HG03342 (cell line): ENCODE results near the gene RRAGC.

ENCODE experiments used
- ATAC-seq: cut with Tn5 transposase; IDR thresholded peaks from one replicate; pipeline ENCODE4 v1.9.1; 2021; ENCODE audit warnings: mild to moderate bottlenecking, moderate library complexity; ENCODE audit not compliant: unreplicated experiment

RRAGC gene, protein sequence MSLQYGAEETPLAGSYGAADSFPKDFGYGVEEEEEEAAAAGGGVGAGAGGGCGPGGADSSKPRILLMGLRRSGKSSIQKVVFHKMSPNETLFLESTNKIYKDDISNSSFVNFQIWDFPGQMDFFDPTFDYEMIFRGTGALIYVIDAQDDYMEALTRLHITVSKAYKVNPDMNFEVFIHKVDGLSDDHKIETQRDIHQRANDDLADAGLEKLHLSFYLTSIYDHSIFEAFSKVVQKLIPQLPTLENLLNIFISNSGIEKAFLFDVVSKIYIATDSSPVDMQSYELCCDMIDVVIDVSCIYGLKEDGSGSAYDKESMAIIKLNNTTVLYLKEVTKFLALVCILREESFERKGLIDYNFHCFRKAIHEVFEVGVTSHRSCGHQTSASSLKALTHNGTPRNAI

DNA sequence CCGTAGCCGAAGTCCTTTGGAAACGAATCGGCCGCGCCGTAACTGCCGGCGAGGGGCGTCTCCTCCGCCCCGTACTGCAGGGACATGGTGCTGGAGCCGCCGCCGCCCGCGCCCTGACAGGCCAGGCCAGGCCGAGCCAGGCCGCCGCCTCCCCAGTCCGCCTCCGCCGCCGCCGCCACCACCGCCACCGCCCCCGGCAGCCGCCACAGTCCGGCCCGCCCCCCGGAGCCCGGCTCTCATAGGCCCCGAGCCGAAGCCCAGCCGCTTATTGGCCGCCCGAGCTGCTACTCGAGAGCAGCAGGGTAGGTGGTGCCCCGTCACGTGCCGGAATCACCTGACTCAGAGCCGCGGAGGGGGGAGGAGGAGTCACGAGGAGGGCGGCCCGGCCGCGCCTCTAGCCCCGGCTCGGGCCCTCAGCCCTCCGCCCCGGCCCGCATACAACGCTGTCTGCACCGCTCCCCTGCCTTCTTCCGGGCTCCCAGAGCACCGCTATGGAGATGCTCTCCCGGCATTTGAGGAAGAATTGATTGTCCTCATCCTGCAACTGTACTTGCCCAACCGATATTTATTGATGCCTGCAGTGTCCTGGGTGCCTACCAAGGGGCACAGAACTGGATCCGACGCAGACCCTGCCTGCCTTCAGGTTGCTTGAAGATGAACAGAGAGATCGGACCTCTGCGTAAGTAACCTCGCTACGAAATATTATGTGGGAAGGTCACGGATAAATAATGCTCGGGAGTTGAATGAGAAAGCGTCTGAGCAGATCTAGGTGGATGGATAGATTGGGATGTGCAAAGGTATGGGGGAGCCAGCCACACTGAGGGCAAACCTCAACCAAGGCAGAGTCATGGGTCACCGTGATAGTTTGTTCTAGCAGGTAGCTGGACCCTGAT is at the start of gene RRAGC:
Gene RRAGC (minus strand): TSS at position 212 of the 893 bp plus-strand sequence. CDS start 126 bp downstream, at position 86.
- ATAC-seq = peak; percentile 95

DNA sequence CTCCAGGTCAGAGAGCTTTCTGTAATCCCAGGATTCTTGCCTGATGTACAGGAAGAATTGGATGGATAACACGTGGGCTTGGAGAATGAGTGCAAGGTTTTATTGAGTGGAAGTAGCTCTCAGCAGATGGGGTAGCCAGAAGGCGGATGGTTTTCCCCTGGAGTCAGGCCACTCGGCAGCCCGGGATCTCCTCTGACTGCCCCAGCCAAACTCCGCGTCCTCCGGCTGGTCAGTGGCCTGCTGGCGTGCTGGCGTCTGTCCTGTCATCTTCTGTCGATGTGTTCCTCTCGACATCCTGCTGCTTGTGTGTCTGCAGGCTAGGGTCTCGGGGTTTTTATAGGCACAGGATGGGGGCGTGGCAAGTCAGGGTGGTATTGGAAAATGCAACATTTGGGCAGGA is 49.2 kb upstream of the RRAGC start:
- no peak for ATAC-seq

DNA sequence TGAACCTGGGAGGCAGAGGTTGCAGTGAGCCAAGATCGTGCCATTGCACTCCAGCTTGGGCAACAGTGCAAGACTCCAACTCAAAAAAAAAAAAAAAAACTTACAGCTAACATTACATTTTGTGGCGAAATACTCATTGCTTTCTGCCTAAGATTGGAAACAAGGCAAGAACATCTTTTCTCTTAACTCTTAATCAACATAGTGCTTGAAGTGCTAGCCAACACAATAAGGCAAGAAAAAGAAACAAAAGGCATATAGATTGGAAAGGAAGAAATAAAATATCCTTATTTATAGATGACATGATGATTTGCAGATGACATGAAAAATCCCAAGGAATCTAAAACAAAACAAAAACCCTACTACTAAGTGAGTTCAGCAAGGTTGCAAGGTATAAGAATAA is 46.4 kb upstream of the RRAGC start:
- no peak for ATAC-seq

DNA sequence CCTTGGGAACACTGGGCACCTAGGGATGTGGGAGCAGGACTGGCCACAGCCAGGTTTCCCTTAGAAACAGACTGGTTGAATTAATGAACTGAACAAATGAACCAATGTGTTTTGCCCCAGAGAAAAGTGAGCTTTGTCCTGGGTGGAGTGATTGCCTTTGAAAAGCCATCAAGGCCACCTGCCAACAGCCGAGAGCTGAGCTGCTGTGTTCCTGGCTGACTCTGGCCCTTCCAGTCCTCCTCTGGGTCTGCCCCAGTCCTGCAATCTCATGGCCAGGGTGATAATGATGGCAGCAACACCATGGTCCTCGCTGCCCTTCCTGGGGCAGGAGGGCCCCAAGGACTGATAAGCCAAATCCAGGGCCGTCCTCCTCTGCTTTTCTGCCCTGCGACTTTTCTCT is 40.0 kb upstream of the RRAGC start:
- no peak for ATAC-seq

DNA sequence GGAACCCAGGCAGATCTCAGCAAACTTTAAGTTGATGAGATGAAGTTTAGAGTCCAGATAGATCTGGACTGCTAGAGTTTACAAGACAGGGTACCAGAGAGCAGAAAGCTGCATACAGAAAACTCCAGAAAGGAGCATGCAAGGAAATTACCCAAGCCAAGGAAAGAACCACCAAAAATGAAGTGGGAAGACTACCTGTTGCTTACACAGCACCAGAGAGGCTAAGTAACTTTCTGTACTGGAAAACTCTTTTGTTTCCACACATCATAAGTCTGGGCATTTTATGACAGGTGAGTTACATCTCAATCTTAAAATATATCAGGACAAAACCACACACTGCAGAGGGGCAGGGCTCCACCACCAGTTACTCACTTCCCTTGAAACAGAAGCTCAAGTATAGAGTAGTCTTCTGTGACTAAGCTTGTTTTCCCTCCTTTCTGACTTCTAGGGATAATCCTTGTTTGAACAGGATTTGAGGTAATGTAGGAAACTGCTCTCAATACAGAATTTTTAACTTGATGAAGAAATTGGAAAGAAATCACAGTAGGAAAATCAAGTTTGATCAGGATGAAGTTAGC is 39.2 kb upstream of the RRAGC start:
- no peak for ATAC-seq

DNA sequence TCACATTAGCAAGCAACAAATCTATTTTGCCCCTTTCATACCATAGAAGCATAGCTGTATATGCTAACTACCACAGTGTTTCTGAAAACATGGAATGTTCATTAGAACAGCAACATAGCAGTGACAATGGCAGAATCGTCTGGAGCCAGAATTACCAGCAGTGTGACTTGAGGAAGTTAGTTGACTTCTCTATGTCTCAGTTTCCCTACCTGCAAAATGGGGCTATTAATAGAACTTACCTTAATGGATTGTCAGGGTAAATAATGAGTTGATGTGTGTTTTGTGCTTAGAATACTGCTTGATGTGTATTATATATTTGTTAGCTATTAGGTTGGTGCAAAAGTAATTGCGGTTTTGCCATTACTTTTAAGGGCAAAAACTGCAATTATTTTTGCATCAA is 36.6 kb upstream of the RRAGC start:
- no peak for ATAC-seq

DNA sequence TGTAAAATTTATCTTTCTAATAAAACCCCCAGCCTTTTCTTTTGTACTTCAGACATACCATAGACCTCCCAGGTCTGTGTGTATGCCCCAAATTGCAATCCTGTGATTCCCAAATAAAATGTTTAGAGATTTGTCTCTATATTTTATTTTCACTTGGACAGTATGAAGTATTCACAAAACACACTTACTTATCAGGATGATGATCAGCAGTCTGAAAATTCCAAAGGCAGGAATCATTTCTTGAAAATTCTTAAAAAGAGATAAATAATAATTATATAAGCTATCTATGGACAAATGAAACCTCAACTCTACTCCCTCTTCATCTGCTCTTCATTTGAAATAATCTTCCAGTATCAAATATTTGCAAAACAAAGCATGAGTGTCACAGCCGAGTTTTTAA is 33.4 kb upstream of the RRAGC start:
- ATAC-seq = no peak

DNA sequence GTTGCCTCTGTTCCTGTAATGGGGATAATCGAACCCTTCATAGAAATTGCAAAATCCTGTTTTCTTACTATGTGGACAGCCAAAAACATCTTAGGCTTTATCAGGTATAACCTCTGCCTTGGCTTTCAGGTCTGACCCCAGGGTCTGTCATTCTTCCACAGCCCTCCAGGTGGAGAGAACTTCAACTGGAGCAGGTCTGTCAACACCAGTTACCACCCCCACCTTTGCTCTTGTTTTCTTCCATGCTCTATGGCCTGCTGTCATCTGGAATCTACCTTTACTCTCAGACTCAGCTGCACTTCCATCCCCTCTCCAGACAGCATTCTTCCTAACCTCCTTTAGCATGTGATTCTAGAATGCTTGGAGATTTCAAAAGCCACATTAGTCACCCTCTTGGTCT is 32.2 kb upstream of the RRAGC start:
- ATAC-seq = no peak

DNA sequence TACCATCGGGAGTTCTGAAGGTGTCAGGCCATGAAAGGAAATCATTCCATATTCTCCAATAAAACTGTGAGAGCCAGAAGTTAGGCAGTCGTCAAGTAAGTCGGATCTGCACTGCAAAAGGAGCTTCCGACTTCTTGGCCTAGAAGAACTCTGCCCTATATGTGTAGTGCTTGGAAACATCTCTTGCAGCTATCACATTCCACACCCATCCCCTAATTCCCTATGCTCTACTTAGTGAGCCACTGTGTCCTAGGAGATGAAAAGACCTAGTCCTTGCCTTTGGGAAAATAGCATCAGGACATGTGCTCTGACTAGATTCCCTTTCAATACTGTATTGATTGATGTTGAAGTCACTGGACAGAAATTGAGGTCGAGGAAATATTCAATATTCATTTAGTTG is 30.0 kb upstream of the RRAGC start:
- ATAC-seq = no peak

DNA sequence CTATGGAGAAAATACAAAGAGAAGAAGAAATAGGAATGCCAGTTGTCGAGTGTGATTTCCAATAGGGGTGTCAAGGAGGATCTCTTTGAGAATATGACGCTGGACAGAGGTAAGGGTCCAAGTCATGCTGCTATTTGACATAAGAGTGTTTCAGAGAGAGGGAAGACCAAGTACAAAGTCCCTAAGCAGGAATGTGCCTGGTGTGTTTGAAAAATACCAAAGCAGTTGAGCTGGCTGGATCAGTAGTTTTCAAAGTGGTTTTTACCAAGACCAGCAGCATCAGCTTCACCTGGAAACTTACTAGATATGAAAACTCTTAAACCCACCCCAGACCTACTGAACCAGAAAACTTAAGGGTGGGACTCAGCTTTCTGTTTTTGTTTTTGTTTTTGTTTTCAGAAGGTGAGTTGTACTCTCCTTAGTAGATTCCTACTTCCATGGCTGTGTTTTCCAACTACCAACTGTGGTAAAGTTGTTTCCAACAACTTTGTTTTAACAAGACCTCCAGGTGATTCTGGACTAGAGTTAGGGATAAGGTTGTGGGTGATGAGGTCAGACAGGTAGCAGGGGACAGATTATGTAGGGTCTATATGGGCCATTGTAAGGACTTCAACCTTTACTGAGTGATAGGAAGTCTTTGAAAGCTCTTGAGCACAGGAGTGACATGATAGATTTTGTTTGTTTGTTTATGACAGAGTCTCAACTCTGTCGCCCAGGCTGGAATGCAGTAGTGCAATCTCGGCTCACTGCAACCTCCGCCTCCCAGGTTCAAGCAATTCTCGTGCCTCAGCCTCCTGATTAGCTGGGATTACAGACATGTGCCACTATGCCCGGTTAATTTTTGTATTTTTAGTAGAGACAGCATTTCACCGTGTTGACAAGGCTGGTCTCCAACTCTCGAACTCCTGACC is 29.1 kb upstream of the RRAGC start:
- ATAC-seq = no peak

DNA sequence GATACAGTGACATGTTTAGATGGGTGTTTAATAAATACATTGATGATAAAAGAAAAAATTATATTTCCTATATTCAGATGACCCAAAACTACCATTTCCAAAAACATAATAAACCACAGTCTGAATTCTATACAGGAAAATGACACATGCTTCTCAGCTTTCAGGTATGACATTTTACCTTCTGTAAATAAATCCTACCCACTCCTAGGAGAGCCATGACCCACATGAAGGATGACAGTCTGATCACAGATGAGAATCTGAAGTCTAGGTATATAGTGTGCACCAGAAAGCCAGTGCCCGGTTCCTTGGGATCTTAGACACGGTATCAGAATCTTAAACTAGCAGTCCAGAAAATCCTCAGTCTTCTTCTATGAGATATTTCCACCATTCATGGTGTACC is 25.5 kb upstream of the RRAGC start:
- ATAC-seq = no peak

DNA sequence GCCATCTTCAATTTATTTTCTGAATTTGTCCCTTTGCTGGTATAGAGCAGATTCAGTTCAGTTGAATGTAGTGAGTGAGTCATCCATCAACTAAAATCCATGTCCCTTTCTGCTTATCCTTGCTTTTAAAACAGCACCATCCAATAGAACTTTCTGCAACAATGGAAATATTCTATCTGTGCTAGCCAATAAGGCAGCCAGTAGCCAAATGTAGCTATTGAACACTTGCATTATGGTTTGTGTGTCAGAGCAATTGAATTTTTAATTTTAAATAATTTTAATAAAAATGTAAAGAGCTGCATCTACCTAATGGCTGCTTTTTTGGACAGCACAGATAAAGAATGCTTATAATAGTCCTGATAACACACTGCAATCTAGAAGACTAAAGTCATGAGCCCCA is 21.9 kb upstream of the RRAGC start, which contains the start of gene GJA9:
Gene GJA9 (minus strand): TSS at position 101 of the 400 bp plus-strand sequence. CDS start 5,489 bp downstream, outside the sequence.
- no peak for ATAC-seq

DNA sequence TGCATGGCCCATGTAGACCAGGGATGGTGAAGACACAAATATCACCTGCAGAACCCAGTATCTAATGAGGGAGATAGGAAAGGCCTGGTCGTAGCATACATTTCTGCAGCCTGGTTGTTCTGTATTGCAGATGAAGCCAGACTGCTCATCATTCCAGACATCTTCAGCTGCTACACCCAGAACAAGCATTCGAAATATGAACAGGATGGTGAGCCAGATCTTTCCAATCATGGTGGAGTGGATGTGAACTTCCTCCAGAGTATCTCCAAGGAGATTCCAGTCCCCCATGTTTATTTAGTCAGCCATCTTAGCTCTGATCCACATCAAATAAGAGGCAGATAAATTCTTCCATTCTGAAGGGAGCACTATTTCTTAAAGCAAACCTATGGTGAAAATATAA is 16.2 kb upstream of the RRAGC start:
- ATAC-seq = no peak

DNA sequence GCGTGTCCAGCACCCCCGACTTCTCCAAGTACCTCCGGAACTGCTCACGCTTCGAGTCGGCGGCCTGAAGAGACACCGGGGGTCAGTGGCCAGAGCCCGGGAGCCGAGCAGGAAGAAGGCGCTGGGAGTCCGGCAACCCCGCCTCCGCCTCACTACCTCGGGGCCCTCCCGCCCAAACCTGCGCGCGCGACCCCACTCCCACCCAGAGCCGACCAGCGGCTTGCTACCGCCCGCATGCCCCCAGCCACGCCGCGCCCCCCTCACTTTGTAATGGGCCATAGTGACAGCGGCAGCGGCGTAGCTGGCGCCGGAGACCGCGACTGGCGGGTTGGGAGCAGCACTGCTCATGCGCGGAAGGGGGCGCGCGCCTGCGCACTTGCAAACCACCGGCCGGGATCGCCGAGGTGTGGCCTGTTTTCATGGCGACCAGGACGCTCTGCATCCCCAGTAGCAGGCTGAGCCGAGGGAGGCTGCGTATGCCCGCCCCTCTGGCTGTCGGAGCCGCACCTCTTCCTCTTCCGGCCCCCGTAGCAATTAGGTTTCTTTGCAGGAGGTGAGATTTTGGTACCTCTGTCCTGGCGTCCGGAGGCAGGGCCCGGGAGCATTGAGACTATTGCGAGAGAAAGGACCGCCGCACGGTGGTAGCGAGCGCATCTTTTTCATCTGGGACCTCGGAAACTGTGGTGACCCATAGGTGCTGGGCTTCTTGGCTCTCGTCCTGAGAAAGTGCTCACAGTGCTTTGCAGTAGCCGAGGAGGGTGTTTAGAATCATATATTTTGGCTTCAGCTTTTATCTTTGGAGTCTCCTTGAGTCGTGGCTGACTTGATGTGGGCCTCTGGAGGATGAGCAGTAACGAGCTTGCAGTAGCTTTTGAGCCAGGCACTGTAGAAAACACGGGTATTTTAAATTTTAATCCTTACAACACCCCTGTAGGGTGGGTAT is 13.7 kb upstream of the RRAGC start, which contains the start of gene MYCBP:
Gene MYCBP (minus strand): TSS at position 322 of the 943 bp plus-strand sequence. CDS start 43 bp downstream, at position 279.
- ATAC-seq = peak; percentile 95

DNA sequence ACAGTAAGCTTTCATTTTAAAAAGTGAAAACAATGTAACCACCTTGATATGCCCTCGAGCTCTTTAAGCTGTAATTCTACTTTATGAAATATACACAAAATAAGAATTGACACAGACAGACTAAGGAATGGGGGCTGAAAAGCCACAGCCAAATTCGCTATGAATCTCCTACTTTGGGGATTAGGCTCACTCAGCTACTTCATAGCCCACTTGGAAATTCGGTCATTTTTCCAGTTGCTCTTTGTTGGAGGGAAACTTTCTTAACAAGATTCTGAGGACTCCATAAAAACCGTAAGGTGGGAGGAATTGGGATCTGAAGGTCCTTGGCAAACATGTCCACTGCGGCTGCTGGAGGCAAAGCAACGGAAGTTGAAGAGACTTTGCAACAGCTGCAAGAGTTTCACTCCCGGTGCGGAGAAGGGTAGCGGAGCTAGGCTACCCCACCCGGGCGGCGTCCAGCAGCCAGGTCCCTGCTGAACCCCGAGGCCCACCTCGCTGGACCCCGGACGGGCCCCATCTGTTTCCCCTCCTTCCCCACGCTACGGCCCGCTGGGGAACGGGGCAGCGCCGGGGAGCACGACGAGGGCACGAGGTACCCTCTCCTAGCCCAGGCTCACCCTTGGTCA is 12.9 kb upstream of the RRAGC start:
- ATAC-seq = peak; percentile 23

DNA sequence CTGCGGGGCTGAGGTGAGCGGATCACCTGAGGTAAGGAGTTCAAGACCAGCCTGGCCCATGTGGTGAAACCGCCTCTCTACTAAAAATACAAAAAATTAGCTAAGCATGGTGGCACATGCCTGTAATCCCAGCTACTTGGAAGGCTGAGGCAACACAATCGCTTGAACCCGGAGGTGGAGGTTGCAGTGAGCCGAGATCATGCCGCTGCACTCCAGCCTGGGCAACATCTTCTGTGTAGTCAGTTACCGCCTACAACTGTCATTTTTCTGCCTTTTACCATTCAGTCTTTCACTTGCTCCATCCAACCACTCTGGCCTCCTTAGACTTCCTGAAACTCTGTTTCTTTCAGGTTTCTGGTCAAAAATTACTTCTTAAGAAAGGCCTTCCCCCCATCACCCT is 11.4 kb upstream of the RRAGC start:
- ATAC-seq = no peak

DNA sequence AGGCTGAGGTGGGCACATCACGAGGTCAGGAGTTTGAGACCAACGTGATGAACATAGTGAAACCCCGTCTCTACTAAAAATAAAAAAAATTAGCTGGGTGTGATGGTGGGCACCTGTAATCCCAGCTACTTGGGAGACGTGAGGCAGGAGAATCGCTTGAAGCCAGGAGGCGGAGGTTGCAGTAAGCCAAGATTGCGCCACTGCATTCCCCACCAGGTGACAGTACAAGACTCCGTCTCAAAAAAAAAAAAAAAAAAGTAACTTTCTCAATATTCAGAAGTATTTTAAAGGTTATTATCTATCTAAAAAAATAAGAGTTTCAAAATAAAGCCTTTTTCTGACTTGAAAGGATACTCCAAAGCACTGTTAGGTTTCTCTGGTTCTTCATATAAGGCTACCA is 7.6 kb upstream of the RRAGC start:
- no peak for ATAC-seq

DNA sequence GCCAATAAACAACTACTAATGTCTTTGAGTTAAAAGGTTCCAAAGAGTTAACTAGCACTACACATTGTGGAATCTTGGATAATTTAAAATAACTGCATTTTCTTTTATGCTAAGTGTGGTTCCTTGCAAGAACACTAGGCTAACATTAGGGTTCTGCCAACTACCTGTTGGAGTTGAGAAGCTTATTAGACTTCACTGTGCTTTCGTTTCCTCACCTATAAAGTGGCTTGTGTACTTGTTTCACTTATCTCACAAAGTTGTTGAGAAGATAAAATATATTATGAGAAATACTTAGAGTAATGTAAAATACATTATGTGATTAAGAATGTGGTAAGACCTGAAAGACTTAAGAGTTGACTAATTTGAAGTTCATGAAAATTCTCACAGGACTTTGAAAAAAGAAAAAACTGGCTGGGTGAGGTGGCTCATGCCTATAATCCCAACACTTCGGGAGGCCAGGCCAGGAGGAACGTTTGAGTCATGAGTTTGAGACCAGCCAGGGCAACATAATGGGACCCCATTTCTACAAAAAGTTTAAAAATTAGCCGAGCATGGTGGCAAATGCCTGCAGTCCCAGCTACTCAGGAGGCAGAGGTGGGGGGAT is 5.6 kb upstream of the RRAGC start:
- no peak for ATAC-seq

DNA sequence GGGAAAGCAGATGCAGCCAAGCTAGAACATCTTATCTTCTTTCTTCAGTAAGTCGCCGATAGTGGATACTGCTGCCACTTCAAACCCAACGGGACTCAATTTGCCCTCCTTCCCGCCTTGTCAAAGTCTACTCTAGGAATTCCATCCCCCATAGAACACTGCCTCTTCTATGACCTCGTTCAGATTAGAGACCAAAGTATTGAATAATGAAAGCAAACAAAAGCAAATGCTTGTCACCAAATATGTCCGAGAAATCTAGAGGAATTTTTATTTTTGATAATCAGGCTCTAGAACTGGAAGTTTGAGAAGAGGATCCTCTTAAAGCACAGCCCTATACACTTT is 853 bp upstream of the RRAGC start:
- no peak for ATAC-seq
